ENCODE results near the gene CACNA2D3. TPM values are rescaled to one million over a fixed set of nuclear protein-coding genes. Genes with fewer than 3 reads are reported as not detected.

CACNA2D3 gene
- total RNA-seq, 2 donors from 2014 or later, result 0.97 TPM; not detected in 1

GRCh38 chr3:54733106-54734006 is 611.0 kb downstream of the CACNA2D3 start:
- 86 to 92% methylated on average over 10 to 11 of the region's 11 CpGs for whole genome bisulfite sequencing, 2 experiments (ENCODE audit: insufficient coverage in 1 of 2, insufficient read length in 1 of 2)
- Mint-ChIP-seq H3K36me3 (ENCODE audit: low read depth) (no peaks in the 10 kb centered on the region), H3K4me1 (peaks cover 1% of the 10 kb centered on the region), H3K27me3 (ENCODE audit: insufficient read depth) (no peaks in the 10 kb centered on the region), H3K4me3 (no peak overlapping the region), H3K9me3 (peaks cover 7% of the 10 kb centered on the region), H3K27ac (no peak overlapping the region)
- no peaks in the 10 kb centered on the region for H3K9me3 ChIP-seq (ENCODE audit: control insufficient read depth, low read length)
- DNase-seq, result no peak
- no peak overlapping the region for H3K9ac ChIP-seq (ENCODE audit: extremely low read depth, low read length, poor library complexity, severe bottlenecking)
- no peaks in the 10 kb centered on the region for H3K36me3 ChIP-seq (ENCODE audit: control insufficient read depth, insufficient read depth, low read length)
- H3K27ac ChIP-seq (ENCODE audit: low read depth, low read length), result no peak overlapping the region
- no peak overlapping the region for H3K4me3 ChIP-seq (ENCODE audit: low read length)
- no peaks in the 10 kb centered on the region for H3K27me3 ChIP-seq (ENCODE audit: control insufficient read depth, insufficient read depth, low read length, poor library complexity, severe bottlenecking)
- H3K4me1 ChIP-seq (ENCODE audit: control insufficient read depth, insufficient read depth, low read length), result no peaks in the 10 kb centered on the region
- TF ChIP-seq CTCF (conservative IDR thresholded peaks at IDR 0.05), result no peak

GRCh38 chr3:54736459-54736858 is 614.1 kb downstream of the CACNA2D3 start:
- Mint-ChIP-seq H3K27ac (no peak overlapping the region), H3K4me3 (no peak overlapping the region), H3K36me3 (ENCODE audit: low read depth) (no peaks in the 10 kb centered on the region), H3K4me1 (peaks cover 6% of the 10 kb centered on the region), H3K27me3 (ENCODE audit: insufficient read depth) (no peaks in the 10 kb centered on the region), H3K9me3 (no peaks in the 10 kb centered on the region)
- 100% methylated on average over 1 of the region's 1 CpG; no CpG with 5 or more reads in 1 of the 2 experiments for WGBS, 2 experiments (ENCODE audit: insufficient coverage in 1 of 2, insufficient read length in 1 of 2)
- no peak for DNase-seq
- H3K9me3 ChIP-seq (ENCODE audit: control insufficient read depth, low read length), result no peaks in the 10 kb centered on the region
- H3K4me3 ChIP-seq (ENCODE audit: low read length), result no peak overlapping the region
- no peaks in the 10 kb centered on the region for H3K4me1 ChIP-seq (ENCODE audit: control insufficient read depth, insufficient read depth, low read length)
- H3K36me3 ChIP-seq (ENCODE audit: control insufficient read depth, insufficient read depth, low read length), result no peaks in the 10 kb centered on the region
- H3K27me3 ChIP-seq (ENCODE audit: control insufficient read depth, insufficient read depth, low read length, poor library complexity, severe bottlenecking), result no peaks in the 10 kb centered on the region
- TF ChIP-seq CTCF (conservative IDR thresholded peaks at IDR 0.05), result no peak
- no peak overlapping the region for H3K9ac ChIP-seq (ENCODE audit: extremely low read depth, low read length, poor library complexity, severe bottlenecking)
- H3K27ac ChIP-seq (ENCODE audit: low read depth, low read length), result no peak overlapping the region

- H3K4me3 ChIP-seq (ENCODE audit: low read length), result no peak overlapping the region
- Mint-ChIP-seq H3K9me3 (no peaks in the 10 kb centered on the region), H3K4me3 (no peak overlapping the region), H3K4me1 (peaks cover under 1% of the 10 kb centered on the region), H3K36me3 (ENCODE audit: low read depth) (no peaks in the 10 kb centered on the region), H3K27me3 (ENCODE audit: insufficient read depth) (no peaks in the 10 kb centered on the region), H3K27ac (no peak overlapping the region)
- no peaks in the 10 kb centered on the region for H3K9me3 ChIP-seq (ENCODE audit: control insufficient read depth, low read length)
- no peaks in the 10 kb centered on the region for H3K36me3 ChIP-seq (ENCODE audit: control insufficient read depth, insufficient read depth, low read length)
- H3K27ac ChIP-seq (ENCODE audit: low read depth, low read length), result no peak overlapping the region
- DNase-seq, result no peak
- no peaks in the 10 kb centered on the region for H3K4me1 ChIP-seq (ENCODE audit: control insufficient read depth, insufficient read depth, low read length)
- H3K9ac ChIP-seq (ENCODE audit: extremely low read depth, low read length, poor library complexity, severe bottlenecking), result no peak overlapping the region
- TF ChIP-seq CTCF (conservative IDR thresholded peaks at IDR 0.05), result no peak
- 83 to 89% methylated on average over 1 of the region's 1 CpG for WGBS, 2 experiments (ENCODE audit: insufficient coverage in 1 of 2, insufficient read length in 1 of 2)
- H3K27me3 ChIP-seq (ENCODE audit: control insufficient read depth, insufficient read depth, low read length, poor library complexity, severe bottlenecking), result no peaks in the 10 kb centered on the region
These were observed 621.4 kb downstream of the CACNA2D3 start for GRCh38 chr3:54743755-54744154.

Data from endodermal cell (in vitro differentiated cells).